Fibroblast of lung (primary cell): Measurements from ENCODE around the gene ACADM. TPM values are rescaled to one million over a fixed set of nuclear protein-coding genes. Genes with fewer than 3 reads are reported as not detected.
"Not testable (repeated sequence)": the region's sequence is repeated elsewhere in the genome, so short reads cannot be mapped to it uniquely, and the experiment has no call there.

Experiments
- DNase-seq, 2 donors: peaks; one replicate each; pipeline versions ENCODE4 v3.0.0 to v3.0.0-alpha.2; 2010; ENCODE audit warnings: low read depth in 2 of 2
- H2AFZ ChIP-seq: 2 replicates; pipeline ENCODE4 v1.5.1; 2012; ENCODE audit warnings: low read length, control low read depth, inconsistent platforms
- H3K27ac ChIP-seq: 2 replicates; pipeline ENCODE4 v1.5.1; 2011; ENCODE audit warnings: low read length, control low read depth; ENCODE audit not compliant: insufficient read depth
- H3K27me3 ChIP-seq: 2 replicates; pipeline ENCODE4 v1.5.1; 2011; ENCODE audit warnings: mild to moderate bottlenecking, low read length; ENCODE audit not compliant: control insufficient read depth, insufficient read depth
- H3K36me3 ChIP-seq: 2 replicates; pipeline ENCODE4 v1.5.1; 2011; ENCODE audit warnings: low read length; ENCODE audit not compliant: control insufficient read depth, insufficient read depth
- H3K4me1 ChIP-seq: 2 replicates; pipeline ENCODE4 v1.5.1; 2011; ENCODE audit warnings: low read length; ENCODE audit not compliant: control insufficient read depth, insufficient read depth; ENCODE audit errors: extremely low read depth
- H3K4me2 ChIP-seq: 2 replicates; pipeline ENCODE4 v1.5.1; 2011; ENCODE audit warnings: low read length, control low read depth; ENCODE audit not compliant: insufficient read depth; ENCODE audit errors: extremely low read depth
- H3K4me3 ChIP-seq, 4 experiments: fragments of 200-600 bp in 1 of 4; sonication (generic) in 1 of 4; replicated peaks in 1 of 4; 2 replicates each; pipeline ENCODE4 v1.5.1; 2011 to 2016; ENCODE audit warnings: low read length in 4 of 4, low read depth in 3 of 4, mild to moderate bottlenecking in 3 of 4, control low read depth in 2 of 4, inconsistent platforms in 1 of 4, mixed read lengths in 1 of 4; ENCODE audit not compliant: insufficient read depth in 1 of 4; ENCODE audit errors: control extremely low read depth in 1 of 4
- H3K79me2 ChIP-seq: 2 replicates; pipeline ENCODE4 v1.5.1; 2012; ENCODE audit warnings: mild to moderate bottlenecking, low read length, inconsistent platforms; ENCODE audit not compliant: control insufficient read depth, insufficient read depth
- H3K9ac ChIP-seq: 2 replicates; pipeline ENCODE4 v1.5.1; 2011; ENCODE audit warnings: mild to moderate bottlenecking, low read length, control low read depth; ENCODE audit not compliant: insufficient read depth
- H3K9me3 ChIP-seq: 2 replicates; pipeline ENCODE4 v1.5.1; 2012; ENCODE audit warnings: low read depth, low read length; ENCODE audit not compliant: control insufficient read depth, insufficient read depth
- H4K20me1 ChIP-seq: 2 replicates; pipeline ENCODE4 v1.5.1; 2011; ENCODE audit warnings: low read length; ENCODE audit not compliant: control insufficient read depth, insufficient read depth; ENCODE audit errors: extremely low read depth
- EZH2 ChIP-seq: IDR thresholded peaks from 2 replicates; pipeline ENCODE4 v1.5.1; 2012; ENCODE audit warnings: low read length, control low read depth, mild to moderate bottlenecking; ENCODE audit errors: missing control alignments
- polyA minus RNA-seq: library from RNA; depleted of rRNA, polyadenylated mRNA; stranded (reverse); fragments of >200 nt; gene quantifications from 2 replicates; pipeline ENCODE4 v1.2.3, GENCODE V29; 2011; ENCODE audit warnings: low replicate concordance
- polyA plus RNA-seq, 2 donors: library from polyadenylated mRNA; depleted of rRNA in 1 of 2; stranded (reverse) in 1 of 2; unstranded in 1 of 2; fragments of >200 nt; gene quantifications; 2 replicates each; pipeline ENCODE4 v1.2.1, GENCODE V29; 2011 to 2012; ENCODE audit warnings: missing spikeins in 1 of 2
- total RNA-seq: library from RNA; depleted of rRNA; stranded (reverse); fragments of >200 nt; gene quantifications from 2 replicates; pipeline ENCODE4 v1.2.1, GENCODE V29; 2014
- TF ChIP-seq, protein P1 (sequence below), 2 donors: IDR thresholded peaks in 1 of 2; conservative IDR thresholded peaks in 1 of 2; 1 replicate in 1 of 2; 2 replicates in 1 of 2; pipeline ENCODE4 v1.5.1; 2011 to 2012; ENCODE audit warnings: low read length in 2 of 2, control low read depth in 1 of 2, inconsistent platforms in 1 of 2, low read depth in 1 of 2, mild to moderate bottlenecking in 1 of 2

The ACADM gene
- total RNA-seq (29.9 and 36.7 TPM in 2 replicates), polyA plus RNA-seq (29.9 and 31.7 TPM in 2 replicates), polyA minus RNA-seq (5.2 TPM in 1 of 2 replicates, not detected in the other)
- polyA plus RNA-seq (2012) = 20.4 and 22.5 TPM in 2 replicates

DNA sequence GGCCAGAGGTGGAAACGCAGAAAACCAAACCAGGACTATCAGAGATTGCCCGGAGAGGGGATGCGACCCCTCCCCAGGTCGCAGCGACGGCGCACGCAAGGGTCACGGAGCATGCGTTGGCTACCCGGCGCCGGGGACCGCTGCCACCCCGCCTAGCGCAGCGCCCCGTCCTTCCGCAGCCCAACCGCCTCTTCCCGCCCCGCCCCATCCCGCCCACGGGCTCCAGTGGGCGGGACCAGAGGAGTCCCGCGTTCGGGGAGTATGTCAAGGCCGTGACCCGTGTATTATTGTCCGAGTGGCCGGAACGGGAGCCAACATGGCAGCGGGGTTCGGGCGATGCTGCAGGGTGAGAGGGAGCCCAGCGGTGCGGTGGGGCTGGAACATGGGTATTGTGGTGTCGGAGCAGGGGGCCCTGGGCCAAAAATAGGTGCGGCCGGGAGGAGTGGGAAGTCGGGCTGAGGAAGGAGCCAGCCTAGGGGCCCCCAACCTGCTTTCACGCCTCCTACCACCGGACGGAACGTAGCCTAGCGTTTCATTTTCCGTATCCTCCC lies at the start of gene ACADM:
Gene ACADM, plus strand, starts transcription at position 238 of the 551 bp plus-strand sequence. Its CDS starts 79 bp downstream, at position 317.
- H3K4me3 ChIP-seq = peak within 1 kb of the TSS; percentile 85 to 94 (median 90)
- TF ChIP-seq EZH2 = no peak
- TF ChIP-seq, protein P1, sequence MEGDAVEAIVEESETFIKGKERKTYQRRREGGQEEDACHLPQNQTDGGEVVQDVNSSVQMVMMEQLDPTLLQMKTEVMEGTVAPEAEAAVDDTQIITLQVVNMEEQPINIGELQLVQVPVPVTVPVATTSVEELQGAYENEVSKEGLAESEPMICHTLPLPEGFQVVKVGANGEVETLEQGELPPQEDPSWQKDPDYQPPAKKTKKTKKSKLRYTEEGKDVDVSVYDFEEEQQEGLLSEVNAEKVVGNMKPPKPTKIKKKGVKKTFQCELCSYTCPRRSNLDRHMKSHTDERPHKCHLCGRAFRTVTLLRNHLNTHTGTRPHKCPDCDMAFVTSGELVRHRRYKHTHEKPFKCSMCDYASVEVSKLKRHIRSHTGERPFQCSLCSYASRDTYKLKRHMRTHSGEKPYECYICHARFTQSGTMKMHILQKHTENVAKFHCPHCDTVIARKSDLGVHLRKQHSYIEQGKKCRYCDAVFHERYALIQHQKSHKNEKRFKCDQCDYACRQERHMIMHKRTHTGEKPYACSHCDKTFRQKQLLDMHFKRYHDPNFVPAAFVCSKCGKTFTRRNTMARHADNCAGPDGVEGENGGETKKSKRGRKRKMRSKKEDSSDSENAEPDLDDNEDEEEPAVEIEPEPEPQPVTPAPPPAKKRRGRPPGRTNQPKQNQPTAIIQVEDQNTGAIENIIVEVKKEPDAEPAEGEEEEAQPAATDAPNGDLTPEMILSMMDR (conservative IDR thresholded peaks at IDR 0.05 in 1 of 2, IDR thresholded peaks at IDR 0.05 in 1 of 2; ENCODE audit: low read depth in 1 of 2, low read length in 2 of 2) = no peak
- no peaks in the 10 kb centered on the region for H3K27me3 ChIP-seq
- no peaks in the 10 kb centered on the region for H3K9me3 ChIP-seq
- peaks cover 2% of the 10 kb centered on the region for H3K4me1 ChIP-seq
- H3K4me2 ChIP-seq = peak within 1 kb of the TSS; percentile 88
- H3K9ac ChIP-seq = peak within 1 kb of the TSS; percentile 76
- peak within 1 kb of the TSS; percentile 81 for H3K27ac ChIP-seq
- H2AFZ ChIP-seq = peak within 1 kb of the TSS; percentile 94
- peaks cover 22% of the 10 kb centered on the region for H3K79me2 ChIP-seq
- DNase-seq = peak; percentile 77 to 81
- H4K20me1 ChIP-seq = no peaks in the 10 kb centered on the region
- no peaks in the 10 kb centered on the region for H3K36me3 ChIP-seq

- Histone ChIP-seq H3K9ac (no peak overlapping the region), H3K27me3 (no peaks in the 10 kb centered on the region), H3K4me3 (no peak overlapping the region), H3K9me3 (no peaks in the 10 kb centered on the region), H3K4me1 (peaks cover 2% of the 10 kb centered on the region), H3K4me2 (no peak overlapping the region), H4K20me1 (no peaks in the 10 kb centered on the region), H3K36me3 (no peaks in the 10 kb centered on the region), H3K27ac (no peak overlapping the region), H2AFZ (no peak overlapping the region), H3K79me2 (no peaks in the 10 kb centered on the region)
- TF ChIP-seq, protein P1 (conservative IDR thresholded peaks at IDR 0.05 in 1 of 2, IDR thresholded peaks at IDR 0.05 in 1 of 2; ENCODE audit: low read depth in 1 of 2, low read length in 2 of 2) = no peak
- no peak for TF ChIP-seq EZH2
- DNase-seq = no peak
Observed at GRCh38 chr1:75677443-75677842, 47.1 kb upstream of the ACADM start.

DNA sequence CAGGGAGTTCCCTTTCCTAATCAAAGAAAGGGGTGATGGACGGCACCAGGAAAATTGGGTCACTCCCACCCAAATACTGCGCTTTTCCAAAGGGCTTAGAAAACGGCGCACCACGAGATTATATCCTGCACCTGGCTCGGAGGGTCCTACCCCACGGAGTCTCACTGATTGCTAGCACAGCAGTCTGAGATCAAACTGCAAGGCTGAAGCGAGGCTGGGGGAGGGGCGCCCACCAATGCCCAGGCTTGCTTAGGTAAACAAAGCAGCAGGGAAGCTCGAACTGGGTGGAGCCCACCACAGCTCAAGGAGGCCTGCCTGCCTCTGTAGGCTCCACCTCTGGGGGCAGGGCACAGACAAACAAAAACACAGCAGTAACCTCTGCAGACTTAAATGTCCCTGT lies 46.5 kb upstream of the ACADM start:
- not testable (repeated sequence) for H3K27ac ChIP-seq, H3K9ac ChIP-seq, H3K9me3 ChIP-seq, H3K79me2 ChIP-seq, H4K20me1 ChIP-seq, H3K4me2 ChIP-seq, H2AFZ ChIP-seq, H3K4me1 ChIP-seq, DNase-seq, H3K27me3 ChIP-seq, H3K4me3 ChIP-seq, H3K36me3 ChIP-seq
